Panc1 (cell line): ENCODE results near the gene INAFM2. TPM values are rescaled to one million over a fixed set of nuclear protein-coding genes. Genes with fewer than 3 reads are reported as not detected.

Experiments used
- ATAC-seq: fragments of 200-7000 bp; cut with Tn5 transposase; 2 replicates; pipeline ENCODE4 v1.9.1; 2020; ENCODE audit warnings: mild to moderate bottlenecking, moderate library complexity
- BruUV-seq: library from RNA; stranded (reverse); fragments of 400-500 nt; replicated peaks from 2 replicates; lab custom pipeline; 2021; lab: Mats Ljungman, UMichigan
- CTCF ChIA-PET: fragments of 300-600 bp; sonication (Branson Sonifier 250); formaldehyde crosslinking; loops from one replicate; lab custom pipeline; 2022; ENCODE audit warnings: antibody characterized with exemption; lab: Charles Lee
- POLR2A ChIA-PET: fragments of 300-600 bp; sonication (Branson Sonifier 250); formaldehyde crosslinking; loops from one replicate; lab custom pipeline; 2022; ENCODE audit warnings: antibody characterized with exemption; lab: Charles Lee
- DNase-seq: peaks from one replicate; pipeline ENCODE4 v3.0.0-alpha.2; 2010; ENCODE audit warnings: low read depth, low spot score
- H3K27ac ChIP-seq: 2 replicates; pipeline ENCODE4 v1.5.1; 2011; ENCODE audit warnings: mild to moderate bottlenecking, low read length, inconsistent platforms
- H3K27me3 ChIP-seq: fragments of 200-500 bp; sonication (Bioruptor generic); 2 replicates; pipeline ENCODE4 v1.6.0; 2014; ENCODE audit warnings: low read length, inconsistent platforms; ENCODE audit not compliant: control insufficient read depth, insufficient read depth
- H3K36me3 ChIP-seq: fragments of 200-500 bp; sonication (Bioruptor generic); 2 replicates; pipeline ENCODE4 v1.5.1; 2014; ENCODE audit warnings: inconsistent platforms, mild to moderate bottlenecking, low read length, moderate library complexity; ENCODE audit not compliant: control insufficient read depth, insufficient read depth
- H3K4me1 ChIP-seq: 2 replicates; pipeline ENCODE4 v1.5.1; 2011; ENCODE audit warnings: inconsistent platforms, mild to moderate bottlenecking, low read length, moderate library complexity; ENCODE audit not compliant: control insufficient read depth, insufficient read depth
- H3K4me3 ChIP-seq, 2 experiments: 2 replicates each; pipeline ENCODE4 v1.5.1; 2011 to 2012; ENCODE audit warnings: low read depth in 2 of 2, low read length in 2 of 2, mild to moderate bottlenecking in 2 of 2, inconsistent platforms in 1 of 2, moderate library complexity in 1 of 2
- H3K9me3 ChIP-seq: fragments of 200-500 bp; sonication (Bioruptor generic); 2 replicates; pipeline ENCODE4 v1.5.1; 2014; ENCODE audit warnings: low read depth, mild to moderate bottlenecking, inconsistent platforms, low read length, moderate library complexity; ENCODE audit not compliant: control insufficient read depth, insufficient read depth
- POLR2AphosphoS5 ChIP-seq: IDR thresholded peaks from 2 replicates; pipeline ENCODE4 v1.6.1; 2012; ENCODE audit warnings: mild to moderate bottlenecking, low read depth, low read length, moderate library complexity
- SIN3A ChIP-seq: IDR thresholded peaks from 2 replicates; pipeline ENCODE4 v1.6.1; 2012; ENCODE audit warnings: low read depth, mild to moderate bottlenecking, low read length, moderate library complexity, borderline replicate concordance; ENCODE audit not compliant: insufficient read depth
- TCF7L2 ChIP-seq: IDR thresholded peaks from 2 replicates; pipeline ENCODE4 v1.6.1; 2011; ENCODE audit warnings: mild to moderate bottlenecking, low read depth, low read length, inconsistent platforms
- in situ Hi-C: cut with HindIII; loops from 2 replicates; pipeline ENCODE4 v1.10.0; 2016; ENCODE audit warnings: low sequenced_read_pairs, low pct_unique_long_range_greater_than_20kb
- intact Hi-C: fragments of 100-400 bp; cut with micrococcal nuclease; formaldehyde crosslinking; loops from one replicate; pipeline ENCODE4 v1.10.0; 2022; ENCODE audit not compliant: unreplicated experiment
- total RNA-seq: library from RNA; stranded (reverse); gene quantifications from one replicate; pipeline ENCODE4 v1.2.1, GENCODE V29; 2021; ENCODE audit not compliant: unreplicated experiment
- TF ChIP-seq, protein P1 (sequence below): fragments of 450-650 bp; IDR thresholded peaks from 2 replicates; pipeline ENCODE4 v1.5.1; 2017; ENCODE audit warnings: mild to moderate bottlenecking
- TF ChIP-seq, protein P2 (sequence below), 2 experiments: IDR thresholded peaks; 2 replicates each; pipeline ENCODE4 v1.6.1; 2011 to 2012; ENCODE audit warnings: low read depth in 2 of 2, control low read depth in 1 of 2, low read length in 1 of 2, mild to moderate bottlenecking in 1 of 2, moderate library complexity in 1 of 2; ENCODE audit not compliant: insufficient read depth in 1 of 2

Gene INAFM2
- total RNA-seq, 1 experiment from 2014 or later = 10.4 TPM

DNA sequence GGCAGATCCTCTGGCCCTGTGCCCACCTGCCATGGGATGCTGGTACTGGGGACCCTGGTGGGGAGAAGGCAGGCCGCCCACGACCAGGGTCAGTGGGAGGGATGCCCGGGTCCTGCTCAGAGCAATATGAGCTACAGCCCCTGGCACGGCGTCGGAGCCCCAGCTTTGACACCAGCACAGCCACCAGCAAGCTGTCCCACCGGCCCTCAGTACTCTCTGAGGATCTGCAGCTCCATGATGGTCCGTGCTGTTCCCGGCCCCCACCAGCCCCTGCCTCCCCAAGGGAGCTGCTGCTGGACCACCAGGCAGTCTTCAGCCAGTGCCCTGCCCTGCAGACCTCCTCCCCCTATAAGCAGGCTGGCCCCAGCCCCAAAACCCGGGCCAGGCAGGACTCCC lies 46.0 kb downstream of the INAFM2 start:
- ATAC-seq = no peak

DNA sequence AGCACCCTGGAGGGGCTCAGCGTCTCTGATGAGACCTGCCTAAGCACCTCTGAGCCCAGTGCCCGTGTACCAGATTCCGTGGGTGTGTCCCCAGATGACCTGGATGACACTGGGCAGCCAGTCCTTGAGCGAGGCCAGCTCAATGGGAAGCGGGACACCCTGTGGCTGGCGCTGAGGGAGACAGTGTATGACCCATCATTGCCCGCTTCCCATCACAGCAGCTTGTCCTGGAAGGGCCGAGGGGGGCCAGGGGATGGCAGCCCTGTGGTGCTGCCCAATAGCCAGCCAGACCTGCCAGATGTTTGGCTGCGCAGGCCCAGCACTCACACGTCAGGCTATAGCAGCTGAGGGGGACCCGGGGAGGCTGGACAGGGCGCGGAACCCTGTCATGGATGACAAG lies 46.5 kb downstream of the INAFM2 start:
- DNase-seq (no peak), ATAC-seq (no peak)
- no peak overlapping the region for H3K4me3 ChIP-seq
- TF ChIP-seq SIN3A (no peak), POLR2AphosphoS5 (no peak), TCF7L2 (no peak)
- TF ChIP-seq, protein P1, sequence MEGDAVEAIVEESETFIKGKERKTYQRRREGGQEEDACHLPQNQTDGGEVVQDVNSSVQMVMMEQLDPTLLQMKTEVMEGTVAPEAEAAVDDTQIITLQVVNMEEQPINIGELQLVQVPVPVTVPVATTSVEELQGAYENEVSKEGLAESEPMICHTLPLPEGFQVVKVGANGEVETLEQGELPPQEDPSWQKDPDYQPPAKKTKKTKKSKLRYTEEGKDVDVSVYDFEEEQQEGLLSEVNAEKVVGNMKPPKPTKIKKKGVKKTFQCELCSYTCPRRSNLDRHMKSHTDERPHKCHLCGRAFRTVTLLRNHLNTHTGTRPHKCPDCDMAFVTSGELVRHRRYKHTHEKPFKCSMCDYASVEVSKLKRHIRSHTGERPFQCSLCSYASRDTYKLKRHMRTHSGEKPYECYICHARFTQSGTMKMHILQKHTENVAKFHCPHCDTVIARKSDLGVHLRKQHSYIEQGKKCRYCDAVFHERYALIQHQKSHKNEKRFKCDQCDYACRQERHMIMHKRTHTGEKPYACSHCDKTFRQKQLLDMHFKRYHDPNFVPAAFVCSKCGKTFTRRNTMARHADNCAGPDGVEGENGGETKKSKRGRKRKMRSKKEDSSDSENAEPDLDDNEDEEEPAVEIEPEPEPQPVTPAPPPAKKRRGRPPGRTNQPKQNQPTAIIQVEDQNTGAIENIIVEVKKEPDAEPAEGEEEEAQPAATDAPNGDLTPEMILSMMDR = no peak
- TF ChIP-seq, protein P2, sequence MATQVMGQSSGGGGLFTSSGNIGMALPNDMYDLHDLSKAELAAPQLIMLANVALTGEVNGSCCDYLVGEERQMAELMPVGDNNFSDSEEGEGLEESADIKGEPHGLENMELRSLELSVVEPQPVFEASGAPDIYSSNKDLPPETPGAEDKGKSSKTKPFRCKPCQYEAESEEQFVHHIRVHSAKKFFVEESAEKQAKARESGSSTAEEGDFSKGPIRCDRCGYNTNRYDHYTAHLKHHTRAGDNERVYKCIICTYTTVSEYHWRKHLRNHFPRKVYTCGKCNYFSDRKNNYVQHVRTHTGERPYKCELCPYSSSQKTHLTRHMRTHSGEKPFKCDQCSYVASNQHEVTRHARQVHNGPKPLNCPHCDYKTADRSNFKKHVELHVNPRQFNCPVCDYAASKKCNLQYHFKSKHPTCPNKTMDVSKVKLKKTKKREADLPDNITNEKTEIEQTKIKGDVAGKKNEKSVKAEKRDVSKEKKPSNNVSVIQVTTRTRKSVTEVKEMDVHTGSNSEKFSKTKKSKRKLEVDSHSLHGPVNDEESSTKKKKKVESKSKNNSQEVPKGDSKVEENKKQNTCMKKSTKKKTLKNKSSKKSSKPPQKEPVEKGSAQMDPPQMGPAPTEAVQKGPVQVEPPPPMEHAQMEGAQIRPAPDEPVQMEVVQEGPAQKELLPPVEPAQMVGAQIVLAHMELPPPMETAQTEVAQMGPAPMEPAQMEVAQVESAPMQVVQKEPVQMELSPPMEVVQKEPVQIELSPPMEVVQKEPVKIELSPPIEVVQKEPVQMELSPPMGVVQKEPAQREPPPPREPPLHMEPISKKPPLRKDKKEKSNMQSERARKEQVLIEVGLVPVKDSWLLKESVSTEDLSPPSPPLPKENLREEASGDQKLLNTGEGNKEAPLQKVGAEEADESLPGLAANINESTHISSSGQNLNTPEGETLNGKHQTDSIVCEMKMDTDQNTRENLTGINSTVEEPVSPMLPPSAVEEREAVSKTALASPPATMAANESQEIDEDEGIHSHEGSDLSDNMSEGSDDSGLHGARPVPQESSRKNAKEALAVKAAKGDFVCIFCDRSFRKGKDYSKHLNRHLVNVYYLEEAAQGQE (IDR thresholded peaks at IDR 0.05; ENCODE audit: insufficient read depth in 1 of 2, low read depth in 2 of 2, low read length in 1 of 2) = no peak
- ChIA-PET POLR2A (no interaction called here), CTCF (interaction anchor here (1.8 kb wide), 1 partner anchor 30 kb away, joined by 5 read pairs; no protein-coding TSS in a partner anchor)
- no peaks in the 10 kb centered on the region for H3K9me3 ChIP-seq
- no peaks in the 10 kb centered on the region for H3K36me3 ChIP-seq
- in situ Hi-C loops = no loop called here
- H3K27ac ChIP-seq = no peak overlapping the region
- no peaks in the 10 kb centered on the region for H3K27me3 ChIP-seq
- no peaks in the 10 kb centered on the region for H3K4me1 ChIP-seq
- BruUV-seq = no TSS peak
- intact Hi-C loops = no loop called here

More for the DNA sequence above, 46.0 kb downstream of the INAFM2 start:
- no peak for TF ChIP-seq TCF7L2
- TF ChIP-seq POLR2AphosphoS5 = no peak
- TF ChIP-seq, protein P2 (IDR thresholded peaks at IDR 0.05; ENCODE audit: insufficient read depth in 1 of 2, low read depth in 2 of 2, low read length in 1 of 2) = no peak
- TF ChIP-seq SIN3A = no peak
- TF ChIP-seq, protein P1 = no peak
- H3K27me3 ChIP-seq = no peaks in the 10 kb centered on the region
- no peak overlapping the region for H3K4me3 ChIP-seq
- BruUV-seq = no TSS peak
- H3K36me3 ChIP-seq = no peaks in the 10 kb centered on the region
- no peak for DNase-seq
- no peaks in the 10 kb centered on the region for H3K9me3 ChIP-seq
- no peak overlapping the region for H3K27ac ChIP-seq
- ChIA-PET CTCF (interaction anchor here (0.6 to 1.8 kb wide), 3 partner anchors 30 to 662 kb away, joined by 3 to 5 read pairs (median 3); no protein-coding TSS in a partner anchor), POLR2A (no interaction called here)
- H3K4me1 ChIP-seq = no peaks in the 10 kb centered on the region
- intact Hi-C loops (no loop called here), in situ Hi-C loops (no loop called here)
